ENCODE data around the gene CCT8L2. TPM values are rescaled to one million over a fixed set of nuclear protein-coding genes. Genes with fewer than 3 reads are reported as not detected.
"Not testable (repeated sequence)": the region's sequence is repeated elsewhere in the genome, so short reads cannot be mapped to it uniquely, and the experiment has no call there.

CCT8L2 gene
- total RNA-seq, 1 donor from 2014 or later: not detected

DNA sequence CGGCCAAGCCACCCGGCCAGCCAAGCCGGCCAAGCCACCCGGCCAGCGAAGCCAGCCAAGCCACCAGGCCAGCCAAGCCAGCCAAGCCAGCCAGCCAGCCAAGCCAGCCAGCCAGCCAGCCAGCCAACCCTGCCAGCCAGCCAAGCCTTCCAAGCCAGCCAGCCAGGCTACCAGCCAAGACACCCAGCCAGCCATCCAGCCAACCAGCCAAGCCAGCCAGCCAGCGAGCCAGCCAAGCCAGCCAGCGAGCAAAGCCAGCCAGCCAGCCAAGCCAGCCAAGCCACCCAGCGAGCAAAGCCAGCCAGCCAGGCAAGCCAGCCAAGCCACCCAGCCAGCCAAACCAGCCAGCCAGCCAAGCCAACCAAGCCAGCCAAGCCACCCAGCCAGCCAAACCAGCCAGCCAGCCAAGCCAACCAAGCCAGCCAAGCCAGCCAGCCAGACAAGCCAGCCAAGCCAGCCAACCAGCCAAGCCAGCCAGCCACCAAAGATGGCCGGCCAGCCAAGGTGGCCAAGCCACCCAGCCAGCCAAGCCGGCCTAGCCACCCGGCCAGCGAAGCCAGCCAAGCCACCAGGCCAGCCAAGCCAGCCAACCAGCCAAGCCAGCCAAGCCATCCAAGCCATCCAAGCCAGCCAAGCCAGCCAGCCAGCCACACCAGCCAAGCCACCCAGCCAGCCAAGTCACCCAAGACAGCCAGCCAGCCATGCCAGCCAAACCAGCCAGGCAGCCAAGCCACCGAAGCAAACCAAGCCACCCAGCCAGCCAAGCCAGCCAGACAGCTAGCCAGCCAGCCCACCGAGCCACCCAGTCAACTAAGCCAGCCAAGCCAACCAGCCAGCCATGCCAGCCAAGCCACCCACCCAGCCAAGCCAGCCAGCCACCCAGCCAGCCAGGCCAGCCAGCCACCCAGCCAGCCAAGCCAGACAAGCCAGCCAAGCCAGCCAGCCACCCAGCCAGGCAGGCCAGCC is 28.8 kb downstream of the CCT8L2 start:
- Mint-ChIP-seq H3K9me3 (ENCODE audit: low read depth) (no peaks in the 10 kb centered on the region), H3K27ac (ENCODE audit: unreplicated experiment) (no peak overlapping the region), H3K27me3 (ENCODE audit: low read depth) (no peaks in the 10 kb centered on the region), H3K36me3 (ENCODE audit: low read depth) (no peaks in the 10 kb centered on the region), H3K4me3 (ENCODE audit: unreplicated experiment) (no peak overlapping the region), H3K4me1 (ENCODE audit: low read depth) (no peaks in the 10 kb centered on the region)
- no peak for DNase-seq (ENCODE audit: low spot score)
- TF ChIP-seq, protein P1, sequence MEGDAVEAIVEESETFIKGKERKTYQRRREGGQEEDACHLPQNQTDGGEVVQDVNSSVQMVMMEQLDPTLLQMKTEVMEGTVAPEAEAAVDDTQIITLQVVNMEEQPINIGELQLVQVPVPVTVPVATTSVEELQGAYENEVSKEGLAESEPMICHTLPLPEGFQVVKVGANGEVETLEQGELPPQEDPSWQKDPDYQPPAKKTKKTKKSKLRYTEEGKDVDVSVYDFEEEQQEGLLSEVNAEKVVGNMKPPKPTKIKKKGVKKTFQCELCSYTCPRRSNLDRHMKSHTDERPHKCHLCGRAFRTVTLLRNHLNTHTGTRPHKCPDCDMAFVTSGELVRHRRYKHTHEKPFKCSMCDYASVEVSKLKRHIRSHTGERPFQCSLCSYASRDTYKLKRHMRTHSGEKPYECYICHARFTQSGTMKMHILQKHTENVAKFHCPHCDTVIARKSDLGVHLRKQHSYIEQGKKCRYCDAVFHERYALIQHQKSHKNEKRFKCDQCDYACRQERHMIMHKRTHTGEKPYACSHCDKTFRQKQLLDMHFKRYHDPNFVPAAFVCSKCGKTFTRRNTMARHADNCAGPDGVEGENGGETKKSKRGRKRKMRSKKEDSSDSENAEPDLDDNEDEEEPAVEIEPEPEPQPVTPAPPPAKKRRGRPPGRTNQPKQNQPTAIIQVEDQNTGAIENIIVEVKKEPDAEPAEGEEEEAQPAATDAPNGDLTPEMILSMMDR (IDR thresholded peaks at IDR 0.05): no peak

DNA sequence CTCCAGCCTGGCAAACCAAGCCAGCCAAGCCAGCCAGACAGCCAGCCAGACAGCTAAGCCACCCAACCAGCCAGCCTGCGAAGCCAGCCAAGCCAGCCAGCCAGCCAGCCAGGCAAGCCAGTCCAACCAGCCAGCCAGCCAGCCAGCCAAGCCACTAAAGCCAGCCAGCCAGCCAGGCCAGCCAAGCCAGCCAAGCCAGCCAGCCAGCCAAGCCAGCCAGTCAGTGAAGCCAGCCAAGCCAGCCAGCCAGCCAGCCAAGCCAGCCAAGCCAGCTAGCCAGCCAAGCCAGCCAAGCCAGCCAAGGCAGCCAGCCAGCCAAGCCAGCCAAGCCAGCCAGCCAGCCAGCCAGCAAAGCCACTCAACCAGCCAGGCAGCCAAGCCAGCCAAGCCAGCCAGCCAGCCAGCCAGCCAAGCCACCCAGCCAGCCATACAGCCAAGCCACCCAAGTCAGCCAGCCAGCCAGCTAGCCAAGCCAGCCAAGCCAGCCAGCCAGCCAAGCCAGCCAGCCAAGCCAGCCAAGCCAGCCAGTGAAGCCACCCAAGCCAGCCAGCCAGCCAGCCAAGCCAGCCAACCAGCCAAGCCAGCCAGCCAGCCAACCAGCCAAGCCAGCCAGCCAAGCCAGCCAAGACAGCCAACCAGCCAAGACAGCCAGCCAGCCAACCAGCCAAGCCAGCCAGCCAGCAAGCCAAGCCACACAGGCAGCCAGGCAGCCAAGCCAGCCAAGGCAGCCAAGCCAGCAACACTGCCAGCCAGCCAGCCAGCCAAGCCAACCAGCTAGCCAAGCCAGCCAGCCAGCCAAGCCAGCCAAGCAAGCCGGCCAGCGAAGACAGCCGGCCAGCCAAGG is 29.7 kb downstream of the CCT8L2 start:
- H3K4me1 Mint-ChIP-seq (ENCODE audit: low read depth): no peaks in the 10 kb centered on the region
- no peaks in the 10 kb centered on the region for H3K27me3 Mint-ChIP-seq (ENCODE audit: low read depth)
- H3K36me3 Mint-ChIP-seq (ENCODE audit: low read depth): no peaks in the 10 kb centered on the region
- no peak overlapping the region for H3K27ac Mint-ChIP-seq (ENCODE audit: unreplicated experiment)
- DNase-seq (ENCODE audit: low spot score): no peak
- no peaks in the 10 kb centered on the region for H3K9me3 Mint-ChIP-seq (ENCODE audit: low read depth)
- H3K4me3 Mint-ChIP-seq (ENCODE audit: unreplicated experiment): no peak overlapping the region
- TF ChIP-seq, protein P1 (IDR thresholded peaks at IDR 0.05): no peak

DNA sequence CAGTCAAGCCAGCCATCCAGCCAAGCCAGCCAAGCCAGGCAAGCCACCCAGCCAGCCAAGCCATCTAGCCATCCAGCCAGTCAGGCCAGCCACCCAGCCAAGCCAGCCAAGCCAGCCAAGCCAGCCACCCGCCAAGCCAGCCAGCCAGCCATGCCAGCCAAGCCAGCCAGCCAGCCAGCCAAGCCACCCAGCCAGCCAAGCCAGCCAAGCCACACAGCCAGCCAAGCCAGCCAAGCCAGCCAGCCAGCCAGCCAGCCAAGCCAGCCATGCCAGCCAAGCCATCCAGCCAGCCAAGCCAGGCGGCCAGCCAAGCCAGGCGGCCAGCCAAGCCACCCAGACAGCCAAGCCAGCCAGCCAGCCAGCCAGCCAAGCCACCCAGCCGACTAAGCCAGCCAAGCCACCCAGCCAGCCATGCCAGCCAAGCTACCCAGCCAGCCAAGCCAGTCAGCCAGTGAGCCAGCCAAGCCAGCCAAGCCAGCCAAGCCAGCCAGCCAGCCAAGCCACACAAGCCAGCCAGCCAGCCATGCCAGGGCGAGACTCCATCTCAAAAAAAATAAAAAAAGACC is 31.4 kb downstream of the CCT8L2 start:
- DNase-seq (ENCODE audit: low spot score); H3K4me3 Mint-ChIP-seq (ENCODE audit: unreplicated experiment); H3K36me3 Mint-ChIP-seq (ENCODE audit: low read depth); H3K27ac Mint-ChIP-seq (ENCODE audit: unreplicated experiment); H3K4me1 Mint-ChIP-seq (ENCODE audit: low read depth); H3K9me3 Mint-ChIP-seq (ENCODE audit: low read depth); H3K27me3 Mint-ChIP-seq (ENCODE audit: low read depth): not testable (repeated sequence)

DNA sequence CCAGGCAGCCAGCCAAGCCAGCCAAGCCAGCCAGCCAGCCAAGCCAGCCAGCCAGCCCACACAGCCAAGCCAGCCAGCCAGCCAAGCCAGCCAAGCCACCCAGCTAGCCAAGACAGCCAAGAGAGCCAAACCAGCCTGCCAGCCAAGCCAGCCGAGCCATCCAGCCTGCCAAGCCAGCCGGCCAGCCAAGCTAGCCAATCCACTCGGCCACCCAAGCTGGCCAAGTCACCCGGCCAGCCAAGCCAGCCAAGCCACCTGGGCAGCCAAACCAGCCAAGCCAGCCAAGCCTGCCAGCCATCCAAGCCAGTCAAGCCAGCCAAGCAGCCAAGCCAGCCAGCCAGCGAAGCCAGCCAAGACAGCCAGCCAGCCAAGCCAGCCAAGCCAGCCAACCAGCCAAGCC is 32.0 kb downstream of the CCT8L2 start:
- H3K36me3 Mint-ChIP-seq (ENCODE audit: low read depth); H3K9me3 Mint-ChIP-seq (ENCODE audit: low read depth); DNase-seq (ENCODE audit: low spot score): not testable (repeated sequence)

DNA sequence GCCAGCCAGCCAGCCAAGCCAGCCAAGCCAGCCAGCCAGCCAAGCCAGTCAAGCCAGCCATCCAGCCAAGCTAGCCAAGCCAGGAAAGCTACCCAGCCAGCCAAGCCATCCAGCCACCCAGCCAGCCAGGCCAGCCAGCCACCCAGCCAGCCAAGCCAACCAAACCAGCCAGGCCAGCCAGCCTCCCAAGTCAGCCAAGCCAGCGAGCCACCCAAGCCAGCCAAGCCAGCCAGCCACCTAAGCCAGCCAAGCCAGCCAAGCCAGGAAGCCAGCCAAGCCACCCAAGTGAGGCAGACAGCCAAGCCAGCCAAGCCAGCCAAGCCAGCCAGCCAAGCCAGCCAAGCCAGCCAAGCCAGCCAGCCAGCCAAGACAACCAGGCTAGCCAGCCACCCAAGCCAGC is 32.6 kb downstream of the CCT8L2 start:
- H3K27me3 Mint-ChIP-seq (ENCODE audit: low read depth); DNase-seq (ENCODE audit: low spot score); H3K4me1 Mint-ChIP-seq (ENCODE audit: low read depth); H3K27ac Mint-ChIP-seq (ENCODE audit: unreplicated experiment); H3K4me3 Mint-ChIP-seq (ENCODE audit: unreplicated experiment); H3K9me3 Mint-ChIP-seq (ENCODE audit: low read depth); H3K36me3 Mint-ChIP-seq (ENCODE audit: low read depth): not testable (repeated sequence)

More for the DNA sequence above, 32.0 kb downstream of the CCT8L2 start:
- H3K4me3 Mint-ChIP-seq (ENCODE audit: unreplicated experiment); H3K27ac Mint-ChIP-seq (ENCODE audit: unreplicated experiment); H3K27me3 Mint-ChIP-seq (ENCODE audit: low read depth); H3K4me1 Mint-ChIP-seq (ENCODE audit: low read depth): not testable (repeated sequence)

DNA sequence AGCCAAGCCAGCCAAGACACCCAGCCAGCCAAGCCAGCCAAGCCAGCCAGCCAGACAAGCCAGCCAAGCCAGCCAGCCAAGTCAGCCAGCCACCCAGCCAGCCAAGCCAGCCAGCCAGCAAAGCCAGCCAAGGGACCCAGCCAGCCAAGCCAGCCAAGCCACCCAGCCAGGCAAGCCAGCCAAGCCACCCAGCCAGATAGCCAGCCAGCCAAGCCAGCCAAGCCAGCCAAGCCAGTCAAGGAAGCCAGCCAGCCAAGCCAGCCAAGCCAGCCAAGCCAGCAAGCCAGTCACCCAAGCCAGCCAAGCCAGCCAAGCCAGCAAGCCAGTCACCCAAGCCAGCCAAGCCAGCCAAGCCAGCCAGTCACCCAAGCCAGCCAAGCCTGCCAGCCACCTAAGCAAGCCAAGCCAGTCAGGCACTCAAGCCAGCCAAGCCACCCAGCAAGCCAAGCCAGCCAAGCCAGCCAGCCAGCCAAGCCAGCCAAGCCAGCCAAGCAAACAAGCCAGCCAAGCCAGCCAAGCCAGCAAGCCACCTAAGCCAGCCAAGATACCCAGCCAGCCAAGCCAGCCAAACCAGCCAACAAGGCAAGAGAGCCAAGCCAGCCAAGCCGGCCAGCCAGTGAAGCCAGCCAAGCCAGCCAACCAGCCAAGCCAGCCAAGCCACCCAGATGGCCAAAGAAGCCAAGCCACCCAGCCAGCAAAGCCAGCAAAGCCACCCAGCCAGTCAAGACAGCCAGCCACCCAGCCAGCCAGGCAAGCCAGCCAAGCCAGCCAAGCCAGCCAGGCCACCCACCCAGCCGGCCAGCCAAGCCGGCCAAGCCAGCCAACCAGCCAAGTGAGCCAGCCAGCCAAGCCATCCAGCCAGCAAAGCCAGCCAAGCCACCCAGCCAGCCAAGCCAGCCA is 33.3 kb downstream of the CCT8L2 start:
- Mint-ChIP-seq H3K4me3 (ENCODE audit: unreplicated experiment) (no peak overlapping the region), H3K27ac (ENCODE audit: unreplicated experiment) (no peak overlapping the region), H3K36me3 (ENCODE audit: low read depth) (no peaks in the 10 kb centered on the region), H3K9me3 (ENCODE audit: low read depth) (peaks cover 5% of the 10 kb centered on the region), H3K4me1 (ENCODE audit: low read depth) (no peaks in the 10 kb centered on the region), H3K27me3 (ENCODE audit: low read depth) (no peaks in the 10 kb centered on the region)
- TF ChIP-seq, protein P1 (IDR thresholded peaks at IDR 0.05): no peak
- DNase-seq (ENCODE audit: low spot score): no peak

DNA sequence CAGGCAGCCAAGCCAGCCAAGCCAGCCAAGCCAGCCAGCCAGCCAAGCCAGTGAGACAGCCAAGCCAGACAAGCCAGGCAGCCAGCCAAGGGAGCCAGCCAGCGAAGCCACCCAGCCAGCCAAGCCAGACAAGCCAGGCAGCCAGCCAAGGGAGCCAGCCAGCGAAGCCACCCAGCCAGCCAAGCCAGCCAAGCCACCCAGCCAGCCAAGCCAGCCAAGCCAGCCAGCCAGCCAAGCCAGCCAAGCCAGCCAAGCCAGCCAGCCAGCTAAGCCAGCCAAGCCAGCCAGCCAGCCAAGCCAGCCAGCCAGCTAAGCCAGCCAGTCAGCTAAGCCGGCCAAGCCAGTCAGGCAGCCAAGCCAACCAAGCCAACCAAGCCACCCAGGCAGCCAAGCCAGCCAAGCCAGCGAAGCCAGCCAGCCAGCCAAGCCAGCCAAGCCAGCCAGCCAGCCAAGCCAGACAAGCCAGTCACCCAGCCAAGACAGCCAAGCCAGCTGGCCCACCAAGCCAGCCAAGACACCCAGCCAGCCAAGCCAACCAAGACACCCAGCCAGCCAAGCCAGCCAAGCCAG is 34.1 kb downstream of the CCT8L2 start:
- not testable (repeated sequence) for H3K4me1 Mint-ChIP-seq (ENCODE audit: low read depth); H3K4me3 Mint-ChIP-seq (ENCODE audit: unreplicated experiment); H3K27ac Mint-ChIP-seq (ENCODE audit: unreplicated experiment); H3K36me3 Mint-ChIP-seq (ENCODE audit: low read depth); H3K27me3 Mint-ChIP-seq (ENCODE audit: low read depth); H3K9me3 Mint-ChIP-seq (ENCODE audit: low read depth); DNase-seq (ENCODE audit: low spot score)

DNA sequence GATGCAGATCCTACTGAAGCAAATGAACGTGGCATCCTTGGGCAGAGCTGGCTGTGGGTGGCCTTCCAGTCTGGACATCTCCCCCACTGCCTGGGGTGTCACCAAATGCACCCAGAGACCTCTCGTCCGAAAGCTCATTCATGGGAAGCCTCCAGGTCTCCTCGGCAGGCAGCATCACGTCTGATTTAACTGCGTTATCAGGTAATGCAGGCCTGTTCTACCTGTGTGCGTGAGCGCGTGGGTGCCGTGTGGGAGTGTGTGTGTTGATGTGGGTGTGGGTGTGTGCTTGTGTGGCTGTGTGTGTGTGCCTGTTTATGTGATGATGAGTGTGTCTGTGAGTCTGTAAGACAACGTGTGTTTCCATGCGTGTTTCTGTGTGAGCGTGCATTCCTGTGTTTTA is 35.1 kb downstream of the CCT8L2 start:
- H3K9me3 Mint-ChIP-seq (ENCODE audit: low read depth); H3K4me3 Mint-ChIP-seq (ENCODE audit: unreplicated experiment): not testable (repeated sequence)

More for the DNA sequence above, 35.1 kb downstream of the CCT8L2 start:
- H3K27ac Mint-ChIP-seq (ENCODE audit: unreplicated experiment); H3K4me1 Mint-ChIP-seq (ENCODE audit: low read depth); DNase-seq (ENCODE audit: low spot score); H3K36me3 Mint-ChIP-seq (ENCODE audit: low read depth); H3K27me3 Mint-ChIP-seq (ENCODE audit: low read depth): not testable (repeated sequence)

Measured in chondrocyte (in vitro differentiated cells).